IMR-90 (cell line): ENCODE results near the gene SEL1L2. TPM values are rescaled to one million over a fixed set of nuclear protein-coding genes. Genes with fewer than 3 reads are reported as not detected.

Experiments
- ATAC-seq: fragments of 200-7000 bp; cut with Tn5 transposase; 2 replicates; pipeline ENCODE4 v1.9.1; 2020; ENCODE audit warnings: low read depth, mild to moderate bottlenecking, moderate library complexity
- BruUV-seq: library from RNA; stranded (reverse); fragments of 400-500 nt; replicated peaks from 2 replicates; lab custom pipeline; 2021; lab: Mats Ljungman, UMichigan
- CTCF ChIA-PET: fragments of 300-600 bp; formaldehyde crosslinking; extraction: SDS; loops from one replicate; lab custom pipeline; 2021; ENCODE audit warnings: antibody characterized with exemption; lab: Yijun Ruan, JAX
- POLR2A ChIA-PET: fragments of 300-600 bp; sonication (Branson Sonifier 250); formaldehyde crosslinking; loops from one replicate; lab custom pipeline; 2022; ENCODE audit warnings: antibody characterized with exemption; ENCODE audit not compliant: unreplicated experiment; lab: Charles Lee
- DNase-seq: peaks from one replicate; pipeline ENCODE4 v3.0.0; 2013
- H2AFZ ChIP-seq: replicated peaks from 2 replicates; pipeline ENCODE3; 2013; ENCODE audit warnings: low read length, mild to moderate bottlenecking; ENCODE audit not compliant: poor library complexity
- H2AK5ac ChIP-seq: 2 replicates; pipeline ENCODE4 v1.6.1; 2013; ENCODE audit warnings: low read depth, low read length, inconsistent platforms
- H2AK9ac ChIP-seq: replicated peaks from 2 replicates; pipeline ENCODE3; 2013; ENCODE audit warnings: mild to moderate bottlenecking, low read depth, low read length, moderate library complexity; ENCODE audit not compliant: poor library complexity
- H2BK120ac ChIP-seq: 2 replicates; pipeline ENCODE4 v1.6.1; 2013; ENCODE audit warnings: low read depth, low read length, inconsistent platforms
- H2BK15ac ChIP-seq: 3 replicates; pipeline ENCODE4 v1.6.1; 2013; ENCODE audit warnings: low read depth, low read length, inconsistent platforms
- H2BK20ac ChIP-seq: 2 replicates; pipeline ENCODE4 v1.6.1; 2013; ENCODE audit warnings: low read depth, mild to moderate bottlenecking, inconsistent platforms, low read length, moderate library complexity
- H2BK5ac ChIP-seq: 2 replicates; pipeline ENCODE4 v1.6.1; 2013; ENCODE audit warnings: mild to moderate bottlenecking, low read depth, low read length, inconsistent platforms; ENCODE audit not compliant: poor library complexity, severe bottlenecking
- H3K14ac ChIP-seq: replicated peaks from 2 replicates; pipeline ENCODE4 v1.6.1; 2013; ENCODE audit warnings: low read depth, low read length, inconsistent platforms
- H3K18ac ChIP-seq: 2 replicates; pipeline ENCODE4 v1.6.1; 2013; ENCODE audit warnings: low read depth, low read length, control low read depth
- H3K23ac ChIP-seq: 2 replicates; pipeline ENCODE4 v1.6.1; 2013; ENCODE audit warnings: low read depth, low read length, inconsistent platforms
- H3K27ac ChIP-seq: 2 replicates; pipeline ENCODE4 v1.5.1; 2013; ENCODE audit warnings: mild to moderate bottlenecking, control low read depth, low read length; ENCODE audit not compliant: insufficient read depth
- H3K27me3 ChIP-seq: 2 replicates; pipeline ENCODE4 v1.6.1; 2013; ENCODE audit warnings: low read length; ENCODE audit not compliant: control insufficient read depth, insufficient read depth
- H3K36me3 ChIP-seq: 2 replicates; pipeline ENCODE4 v1.6.1; 2013; ENCODE audit warnings: low read length, mixed read lengths; ENCODE audit not compliant: control insufficient read depth, insufficient read depth
- H3K4ac ChIP-seq: 2 replicates; pipeline ENCODE4 v1.6.1; 2013; ENCODE audit warnings: low read depth, low read length, inconsistent platforms
- H3K4me1 ChIP-seq: 2 replicates; pipeline ENCODE4 v1.6.1; 2013; ENCODE audit warnings: low read length, mixed read lengths; ENCODE audit not compliant: control insufficient read depth, insufficient read depth
- H3K4me2 ChIP-seq: 2 replicates; pipeline ENCODE4 v1.6.1; 2013; ENCODE audit warnings: low read depth, mild to moderate bottlenecking, control low read depth, low read length, moderate library complexity
- H3K4me3 ChIP-seq: 2 replicates; pipeline ENCODE4 v1.5.1; 2013; ENCODE audit warnings: low read depth, mild to moderate bottlenecking, control low read depth, low read length, moderate library complexity; ENCODE audit not compliant: insufficient read depth
- H3K56ac ChIP-seq: 2 replicates; pipeline ENCODE4 v1.6.1; 2013; ENCODE audit warnings: low read length, inconsistent platforms; ENCODE audit not compliant: insufficient read depth; ENCODE audit errors: extremely low read depth
- H3K79me1 ChIP-seq, 2 experiments: 2 replicates each; pipeline ENCODE4 v1.6.1; 2013; ENCODE audit warnings: low read length in 2 of 2, inconsistent platforms in 1 of 2, low read depth in 1 of 2
- H3K9ac ChIP-seq: 2 replicates; pipeline ENCODE4 v1.6.1; 2013; ENCODE audit warnings: low read depth, low read length, control low read depth
- H3K9me1 ChIP-seq: 2 replicates; pipeline ENCODE4 v1.6.1; 2013; ENCODE audit warnings: low read length, inconsistent platforms; ENCODE audit not compliant: insufficient read depth
- H3K9me3 ChIP-seq: 2 replicates; pipeline ENCODE4 v1.6.1; 2013; ENCODE audit warnings: low read length; ENCODE audit not compliant: control insufficient read depth, insufficient read depth
- H4K20me1 ChIP-seq: 2 replicates; pipeline ENCODE4 v1.6.1; 2013; ENCODE audit warnings: low read length, inconsistent platforms; ENCODE audit not compliant: insufficient read depth
- H4K5ac ChIP-seq: 2 replicates; pipeline ENCODE4 v1.6.1; 2013; ENCODE audit warnings: mild to moderate bottlenecking, low read depth, low read length, control low read depth
- H4K8ac ChIP-seq, 2 experiments: 2 replicates each; pipeline ENCODE4 v1.6.1; 2013; ENCODE audit warnings: low read depth in 2 of 2, low read length in 2 of 2, control low read depth in 1 of 2, inconsistent platforms in 1 of 2
- H4K91ac ChIP-seq: 2 replicates; pipeline ENCODE4 v1.6.1; 2013; ENCODE audit warnings: low read depth, low read length, inconsistent platforms; ENCODE audit not compliant: insufficient read depth
- RCOR1 ChIP-seq: IDR thresholded peaks from 2 replicates; pipeline ENCODE4 v1.6.1; 2012; ENCODE audit warnings: mild to moderate bottlenecking, low read length, improper control_type of control experiment; ENCODE audit not compliant: insufficient replicate concordance
- WGBS, 2 experiments: methylation state at CpG; one replicate each; pipeline versions ENCODE4 v1.1.5 to v1.1.7; 2013; ENCODE audit warnings: missing lambda C conversion rate in 2 of 2; ENCODE audit not compliant: insufficient read length in 1 of 2; ENCODE audit errors: extremely low coverage in 2 of 2; 5-methylcytosine and 5-hydroxymethylcytosine counted together
- dilution Hi-C: fragments of 300-500 bp; cut with HindIII; formaldehyde crosslinking; loops from one replicate; pipeline ENCODE4 v1.14.3; 2018; ENCODE audit warnings: low sequenced_read_pairs; ENCODE audit not compliant: unreplicated experiment
- in situ Hi-C: fragments of 300-500 bp; cut with MboI; formaldehyde crosslinking; loops from 3 replicates; pipeline ENCODE4 v1.14.3; 2019; ENCODE audit warnings: low sequenced_read_pairs, inconsistent platforms, mixed read lengths
- intact Hi-C: fragments of 100-400 bp; cut with micrococcal nuclease; formaldehyde crosslinking; loops from 2 replicates; pipeline ENCODE4 v1.10.0; 2022
- polyA plus RNA-seq, 3 experiments: library from polyadenylated mRNA; depleted of rRNA; stranded (reverse); fragments of >200 nt; gene quantifications; 2 replicates each; pipeline ENCODE4 v1.2.3, GENCODE V29; 2012; ENCODE audit warnings: low replicate concordance in 1 of 3
- total RNA-seq: library from RNA; depleted of rRNA; stranded (reverse); fragments of >200 nt; gene quantifications from 2 replicates; pipeline ENCODE4 v1.2.3, GENCODE V29; 2012

The SEL1L2 gene
- total and polyA plus RNA-seq, 2 of the 4 experiments (the other 2 are of a cell fraction): not detected

GRCh38 chr20:13930281-13930680 lies 60.1 kb downstream of the SEL1L2 start:
- Histone ChIP-seq H3K4me1 (no peaks in the 10 kb centered on the region), H4K20me1 (no peaks in the 10 kb centered on the region), H4K8ac (no peak overlapping the region), H2AFZ (no peak overlapping the region), H3K56ac (no peak overlapping the region), H3K27me3 (no peaks in the 10 kb centered on the region), H3K4me3 (no peak overlapping the region), H2BK15ac (no peak overlapping the region), H2AK5ac (no peak overlapping the region), H3K9ac (no peak overlapping the region), H3K4me2 (no peak overlapping the region), H3K23ac (no peak overlapping the region), H3K36me3 (no peaks in the 10 kb centered on the region), H2AK9ac (no peak overlapping the region), H3K9me1 (no peaks in the 10 kb centered on the region), H3K79me1 (no peaks in the 10 kb centered on the region), H4K5ac (no peak overlapping the region), H2BK5ac (no peak overlapping the region), H2BK120ac (no peak overlapping the region), H2BK20ac (no peak overlapping the region), H4K91ac (no peak overlapping the region), H3K9me3 (peaks cover 9% of the 10 kb centered on the region), H3K27ac (no peak overlapping the region), H3K4ac (no peak overlapping the region), H3K18ac (no peak overlapping the region), H3K14ac (no peak overlapping the region)
- no CpG with 5 or more reads among the region's 4 CpGs for WGBS, 2 experiments
- no TSS peak for BruUV-seq
- dilution Hi-C loops (no loop called here), intact Hi-C loops (no loop called here), in situ Hi-C loops (no loop called here)
- DNase-seq: no peak
- ChIA-PET POLR2A (no interaction called here), CTCF (no interaction called here)
- TF ChIP-seq RCOR1: no peak
- no peak for ATAC-seq
